HepG2 (cell line): ENCODE data around the gene MRPL2. TPM values are rescaled to one million over a fixed set of nuclear protein-coding genes. Genes with fewer than 3 reads are reported as not detected.
A peak's percentile ranks its signal among the peaks of the same experiment; 100 is the strongest.

Experiments used
- CREB1 ChIP-seq, 2 experiments: fragments of 450-650 bp in 1 of 2; IDR thresholded peaks; 2 replicates each; pipeline ENCODE4 v1.6.1; 2016 to 2017; ENCODE audit warnings: control low read depth in 1 of 2, mild to moderate bottlenecking in 1 of 2, missing compliant biosample characterization in 1 of 2, missing genetic modification characterization in 1 of 2
- DMAP1 ChIP-seq: IDR thresholded peaks from 2 replicates; pipeline ENCODE4 v1.6.1; 2016
- GMEB2 ChIP-seq: IDR thresholded peaks from 2 replicates; pipeline ENCODE4 v1.6.1; 2016; ENCODE audit warnings: missing biosample characterization, missing genetic modification reagents, low read depth
- JDP2 ChIP-seq: sonication (generic); formaldehyde crosslinking; IDR thresholded peaks from 2 replicates; pipeline ENCODE4 v1.8.1; 2022; ENCODE audit warnings: missing genetic modification reagents, borderline replicate concordance
- PHF8 ChIP-seq: sonication (generic); formaldehyde crosslinking; IDR thresholded peaks from 2 replicates; pipeline ENCODE4 v1.5.0; 2020; ENCODE audit warnings: missing genetic modification reagents
- TAF15 ChIP-seq: fragments of 200-400 bp; formaldehyde crosslinking; IDR thresholded peaks from one replicate; pipeline ENCODE4 v1.6.1; 2018; ENCODE audit warnings: mild to moderate bottlenecking, low read depth, low read length; ENCODE audit not compliant: poor library complexity, severe bottlenecking
- ZNF124 ChIP-seq: sonication (generic); formaldehyde crosslinking; IDR thresholded peaks from 2 replicates; pipeline ENCODE4 v1.4.0; 2020; ENCODE audit warnings: missing genetic modification reagents
- ZNF335 ChIP-seq: sonication (generic); formaldehyde crosslinking; IDR thresholded peaks from 2 replicates; pipeline ENCODE4 v1.4.0; 2020; ENCODE audit warnings: missing genetic modification reagents
- ZNF747 ChIP-seq: sonication (generic); formaldehyde crosslinking; IDR thresholded peaks from 2 replicates; pipeline ENCODE4 v1.8.1; 2023; ENCODE audit warnings: missing genetic modification reagents, mild to moderate bottlenecking, borderline replicate concordance
- ZNF749 ChIP-seq: sonication (generic); formaldehyde crosslinking; IDR thresholded peaks from 2 replicates; pipeline ENCODE4 v1.8.0; 2022; ENCODE audit warnings: mild to moderate bottlenecking, missing genetic modification reagents, moderate library complexity, borderline replicate concordance
- polyA plus RNA-seq, 8 experiments: library from polyadenylated mRNA; depleted of rRNA in 3 of 8; stranded (reverse) in 7 of 8; unstranded in 1 of 8; fragments of >200 nt; fragmentation: Illumina TruSeq in 4 of 8; extraction: Trizol in 4 of 8; gene quantifications; 2 replicates each; pipeline versions ENCODE4 v1.2.1 to v1.2.3, GENCODE V29; 2011 to 2016; ENCODE audit warnings: low read depth in 4 of 8, missing spikeins in 1 of 8, mixed read lengths in 1 of 8; ENCODE audit not compliant: insufficient read depth in 1 of 8
- total RNA-seq, 5 experiments: library from RNA; depleted of rRNA; stranded (reverse); fragments of >200 nt; fragmentation: Illumina TruSeq; extraction: Trizol; gene quantifications; 2 replicates each; pipeline ENCODE4 v1.2.3, GENCODE V29; 2016; ENCODE audit warnings: low read depth in 1 of 5
- TF ChIP-seq, protein P1 (sequence below): sonication (generic); formaldehyde crosslinking; IDR thresholded peaks from one replicate; pipeline ENCODE4 v1.5.1; 2020; ENCODE audit warnings: mild to moderate bottlenecking, missing genetic modification reagents; ENCODE audit errors: not compliant biosample characterization
- TF ChIP-seq, protein P2 (sequence below), 2 experiments: sonication (generic) in 1 of 2; formaldehyde crosslinking in 1 of 2; IDR thresholded peaks; 2 replicates each; pipeline versions ENCODE4 v1.5.1 to v1.6.1; 2011 to 2020; ENCODE audit warnings: borderline replicate concordance in 1 of 2, low read depth in 1 of 2, low read length in 1 of 2, mild to moderate bottlenecking in 1 of 2, missing genetic modification reagents in 1 of 2, moderate library complexity in 1 of 2
- TF ChIP-seq, protein P3 (sequence below): IDR thresholded peaks from 2 replicates; pipeline ENCODE4 v1.6.1; 2012; ENCODE audit warnings: low read depth, low read length, improper control_type of control experiment

MRPL2 gene
- total and polyA plus RNA-seq, 2 of the 13 experiments (the other 11 are each of a cell fraction or from before 2014, with no cell fraction given) = 56.8 to 65.6 TPM

DNA sequence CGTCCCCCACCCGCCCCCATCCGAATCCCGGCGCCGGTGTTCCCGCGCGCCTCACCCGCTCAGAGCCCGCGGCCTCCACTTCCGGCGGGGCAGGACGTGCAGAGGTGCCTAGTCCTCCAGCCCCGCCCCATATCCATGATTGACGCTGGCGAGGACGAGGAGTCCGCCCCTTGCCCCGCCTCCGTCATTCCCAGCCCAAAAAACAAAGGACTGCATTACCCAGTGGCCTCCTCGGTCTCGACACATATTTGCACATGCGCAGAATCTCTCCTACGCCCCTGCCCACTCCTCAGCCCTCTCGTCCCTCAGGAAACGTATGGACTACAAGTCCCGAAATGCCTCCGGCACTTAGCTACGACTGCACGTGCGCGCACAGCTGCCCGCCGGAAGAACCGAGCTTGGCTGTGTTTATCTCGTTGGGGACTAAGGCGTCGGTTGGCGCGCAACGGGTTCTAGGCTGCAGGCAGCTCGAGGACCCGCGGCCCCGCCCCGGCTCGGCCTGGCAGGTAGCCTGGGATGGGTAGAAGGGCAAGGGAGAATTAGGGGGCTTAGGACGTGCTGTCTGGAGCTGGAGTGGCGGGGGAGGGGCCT, 45.3 kb downstream of the MRPL2 start, which contains the start of the genes KLHDC3 and MEA1 (continued):
- TF ChIP-seq ZNF749 (CRISPR knock-in tag) = no peak; the same call in 1 of the 2 replicates
- peak; percentile 22; the same call in 1 of the 2 replicates for TF ChIP-seq ZNF335 (CRISPR knock-in tag)
- peak; percentile 83; the same call in 1 of the 2 replicates for TF ChIP-seq ZNF747
- TF ChIP-seq, protein P1, sequence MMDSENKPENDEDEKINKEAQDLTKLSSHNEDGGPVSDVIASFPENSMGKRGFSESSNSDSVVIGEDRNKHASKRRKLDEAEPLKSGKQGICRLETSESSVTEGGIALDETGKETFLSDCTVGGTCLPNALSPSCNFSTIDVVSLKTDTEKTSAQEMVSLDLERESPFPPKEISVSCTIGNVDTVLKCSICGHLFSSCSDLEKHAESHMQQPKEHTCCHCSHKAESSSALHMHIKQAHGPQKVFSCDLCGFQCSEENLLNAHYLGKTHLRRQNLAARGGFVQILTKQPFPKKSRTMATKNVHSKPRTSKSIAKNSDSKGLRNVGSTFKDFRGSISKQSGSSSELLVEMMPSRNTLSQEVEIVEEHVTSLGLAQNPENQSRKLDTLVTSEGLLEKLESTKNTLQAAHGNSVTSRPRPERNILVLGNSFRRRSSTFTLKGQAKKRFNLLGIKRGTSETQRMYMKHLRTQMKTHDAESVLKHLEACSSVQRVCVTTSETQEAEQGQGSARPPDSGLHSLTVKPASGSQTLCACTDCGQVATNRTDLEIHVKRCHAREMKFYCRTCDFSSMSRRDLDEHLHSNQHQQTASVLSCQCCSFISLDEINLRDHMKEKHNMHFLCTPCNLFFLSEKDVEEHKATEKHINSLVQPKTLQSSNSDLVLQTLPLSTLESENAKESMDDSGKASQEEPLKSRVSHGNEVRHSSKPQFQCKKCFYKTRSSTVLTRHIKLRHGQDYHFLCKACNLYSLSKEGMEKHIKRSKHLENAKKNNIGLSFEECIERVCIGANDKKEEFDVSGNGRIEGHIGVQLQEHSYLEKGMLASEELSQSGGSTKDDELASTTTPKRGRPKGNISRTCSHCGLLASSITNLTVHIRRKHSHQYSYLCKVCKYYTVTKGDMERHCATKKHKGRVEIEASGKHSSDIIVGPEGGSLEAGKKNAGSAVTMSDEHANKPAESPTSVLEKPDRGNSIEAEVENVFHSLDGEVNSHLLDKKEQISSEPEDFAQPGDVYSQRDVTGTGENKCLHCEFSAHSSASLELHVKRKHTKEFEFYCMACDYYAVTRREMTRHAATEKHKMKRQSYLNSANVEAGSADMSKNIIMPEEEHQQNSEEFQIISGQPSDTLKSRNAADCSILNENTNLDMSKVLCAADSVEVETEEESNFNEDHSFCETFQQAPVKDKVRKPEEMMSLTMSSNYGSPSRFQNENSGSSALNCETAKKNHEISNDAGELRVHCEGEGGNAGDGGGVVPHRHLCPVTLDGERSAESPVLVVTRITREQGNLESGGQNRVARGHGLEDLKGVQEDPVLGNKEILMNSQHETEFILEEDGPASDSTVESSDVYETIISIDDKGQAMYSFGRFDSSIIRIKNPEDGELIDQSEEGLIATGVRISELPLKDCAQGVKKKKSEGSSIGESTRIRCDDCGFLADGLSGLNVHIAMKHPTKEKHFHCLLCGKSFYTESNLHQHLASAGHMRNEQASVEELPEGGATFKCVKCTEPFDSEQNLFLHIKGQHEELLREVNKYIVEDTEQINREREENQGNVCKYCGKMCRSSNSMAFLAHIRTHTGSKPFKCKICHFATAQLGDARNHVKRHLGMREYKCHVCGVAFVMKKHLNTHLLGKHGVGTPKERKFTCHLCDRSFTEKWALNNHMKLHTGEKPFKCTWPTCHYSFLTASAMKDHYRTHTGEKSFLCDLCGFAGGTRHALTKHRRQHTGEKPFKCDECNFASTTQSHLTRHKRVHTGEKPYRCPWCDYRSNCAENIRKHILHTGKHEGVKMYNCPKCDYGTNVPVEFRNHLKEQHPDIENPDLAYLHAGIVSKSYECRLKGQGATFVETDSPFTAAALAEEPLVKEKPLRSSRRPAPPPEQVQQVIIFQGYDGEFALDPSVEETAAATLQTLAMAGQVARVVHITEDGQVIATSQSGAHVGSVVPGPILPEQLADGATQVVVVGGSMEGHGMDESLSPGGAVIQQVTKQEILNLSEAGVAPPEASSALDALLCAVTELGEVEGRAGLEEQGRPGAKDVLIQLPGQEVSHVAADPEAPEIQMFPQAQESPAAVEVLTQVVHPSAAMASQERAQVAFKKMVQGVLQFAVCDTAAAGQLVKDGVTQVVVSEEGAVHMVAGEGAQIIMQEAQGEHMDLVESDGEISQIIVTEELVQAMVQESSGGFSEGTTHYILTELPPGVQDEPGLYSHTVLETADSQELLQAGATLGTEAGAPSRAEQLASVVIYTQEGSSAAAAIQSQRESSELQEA (CRISPR knock-in tag) = no peak
- no peak for TF ChIP-seq JDP2 (CRISPR knock-in tag)
- TF ChIP-seq DMAP1 = peak; percentile 79
- TF ChIP-seq, protein P2, sequence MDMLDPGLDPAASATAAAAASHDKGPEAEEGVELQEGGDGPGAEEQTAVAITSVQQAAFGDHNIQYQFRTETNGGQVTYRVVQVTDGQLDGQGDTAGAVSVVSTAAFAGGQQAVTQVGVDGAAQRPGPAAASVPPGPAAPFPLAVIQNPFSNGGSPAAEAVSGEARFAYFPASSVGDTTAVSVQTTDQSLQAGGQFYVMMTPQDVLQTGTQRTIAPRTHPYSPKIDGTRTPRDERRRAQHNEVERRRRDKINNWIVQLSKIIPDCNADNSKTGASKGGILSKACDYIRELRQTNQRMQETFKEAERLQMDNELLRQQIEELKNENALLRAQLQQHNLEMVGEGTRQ (IDR thresholded peaks at IDR 0.05; ENCODE audit: low read depth, low read length) = peak; percentile 73
- TF ChIP-seq, protein P2 (CRISPR knock-in tag; IDR thresholded peaks at IDR 0.05; ENCODE audit: borderline replicate concordance) = no peak
- TF ChIP-seq GMEB2 (CRISPR knock-in tag) = peak; percentile 86
- peak; percentile 89 for TF ChIP-seq CREB1 (IDR thresholded peaks at IDR 0.05)
- TF ChIP-seq CREB1 (CRISPR knock-in tag; IDR thresholded peaks at IDR 0.05) = peak; percentile 95
- TF ChIP-seq PHF8 (CRISPR knock-in tag) = peak; percentile 77
- TF ChIP-seq, protein P3, sequence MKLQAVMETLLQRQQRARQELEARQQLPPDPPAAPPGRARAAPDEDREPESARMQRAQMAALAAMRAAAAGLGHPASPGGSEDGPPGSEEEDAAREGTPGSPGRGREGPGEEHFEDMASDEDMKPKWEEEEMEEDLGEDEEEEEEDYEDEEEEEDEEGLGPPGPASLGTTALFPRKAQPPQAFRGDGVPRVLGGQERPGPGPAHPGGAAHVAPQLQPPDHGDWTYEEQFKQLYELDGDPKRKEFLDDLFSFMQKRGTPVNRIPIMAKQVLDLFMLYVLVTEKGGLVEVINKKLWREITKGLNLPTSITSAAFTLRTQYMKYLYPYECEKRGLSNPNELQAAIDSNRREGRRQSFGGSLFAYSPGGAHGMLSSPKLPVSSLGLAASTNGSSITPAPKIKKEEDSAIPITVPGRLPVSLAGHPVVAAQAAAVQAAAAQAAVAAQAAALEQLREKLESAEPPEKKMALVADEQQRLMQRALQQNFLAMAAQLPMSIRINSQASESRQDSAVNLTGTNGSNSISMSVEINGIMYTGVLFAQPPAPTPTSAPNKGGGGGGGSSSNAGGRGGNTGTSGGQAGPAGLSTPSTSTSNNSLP = peak; percentile 43; the same call in 1 of the 2 replicates
- TF ChIP-seq TAF15 = peak; percentile 35
- TF ChIP-seq ZNF124 (CRISPR knock-in tag) = peak; percentile 51; the same call in 1 of the 2 replicates
